SK-N-SH (cell line): ENCODE measurements around the gene E4F1. TPM values are rescaled to one million over a fixed set of nuclear protein-coding genes. Genes with fewer than 3 reads are reported as not detected.

Source experiments
- CTCF ChIA-PET: fragments of 300-600, 350-600 bp; formaldehyde crosslinking; extraction: SDS; loops from one replicate; lab custom pipeline; 2021; lab: Yijun Ruan, JAX
- POLR2A ChIA-PET: fragments of 350-600 bp; sonication (Branson Sonifier 250); formaldehyde crosslinking; extraction: SDS; loops from one replicate; lab custom pipeline; 2020; ENCODE audit warnings: antibody characterized with exemption, inconsistent platforms; lab: Yijun Ruan, JAX
- DNase-seq: peaks from one replicate; pipeline ENCODE4 v3.0.0; 2012
- H2AFZ ChIP-seq: fragments of 200-600 bp; sonication (generic); 2 replicates; pipeline ENCODE4 v1.8.1; 2016; ENCODE audit warnings: antibody characterized with exemption, mild to moderate bottlenecking, low read depth
- H3F3A ChIP-seq: fragments of 200-600 bp; sonication (generic); replicated peaks from 2 replicates; pipeline ENCODE3; 2016; ENCODE audit warnings: antibody characterized with exemption, mild to moderate bottlenecking; ENCODE audit not compliant: insufficient read depth
- H3K27ac ChIP-seq, 2 experiments: fragments of 200-500 bp in 1 of 2; fragments of 200-600 bp in 1 of 2; sonication (Bioruptor generic) in 1 of 2; sonication (generic), shearing (Covaris generic) in 1 of 2; 2 replicates each; pipeline versions ENCODE4 v1.5.1 to v1.6.1; 2014 to 2016; ENCODE audit warnings: low read depth in 2 of 2, inconsistent platforms in 1 of 2, low read length in 1 of 2, mild to moderate bottlenecking in 1 of 2, mixed read lengths in 1 of 2
- H3K27me3 ChIP-seq: fragments of 200-600 bp; sonication (generic), shearing (Covaris generic); 2 replicates; pipeline ENCODE4 v1.6.1; 2016; ENCODE audit warnings: mixed run types; ENCODE audit not compliant: insufficient read depth
- H3K36me3 ChIP-seq, 2 experiments: fragments of 200-500 bp in 1 of 2; fragments of 200-600 bp in 1 of 2; sonication (Bioruptor generic) in 1 of 2; sonication (generic) in 1 of 2; replicated peaks in 1 of 2; 2 replicates each; pipeline versions ENCODE3 to v1.5.1; 2014 to 2016; ENCODE audit warnings: low read length in 1 of 2, mild to moderate bottlenecking in 1 of 2; ENCODE audit not compliant: insufficient read depth in 2 of 2, control insufficient read depth in 1 of 2
- H3K4me1 ChIP-seq, 2 experiments: fragments of 200-500 bp in 1 of 2; fragments of 200-600 bp in 1 of 2; sonication (Bioruptor generic) in 1 of 2; sonication (generic), shearing (Covaris generic) in 1 of 2; 2 replicates each; pipeline versions ENCODE4 v1.5.1 to v1.6.1; 2014 to 2016; ENCODE audit warnings: low read depth in 1 of 2, low read length in 1 of 2, mixed run types in 1 of 2; ENCODE audit not compliant: insufficient read depth in 2 of 2, control insufficient read depth in 1 of 2
- H3K4me2 ChIP-seq: fragments of 200-600 bp; sonication (generic), shearing (Covaris generic); 2 replicates; pipeline ENCODE4 v1.6.1; 2017; ENCODE audit warnings: mixed run types
- H3K4me3 ChIP-seq, 2 experiments: fragments of 200-500 bp in 1 of 2; fragments of 200-600 bp in 1 of 2; sonication (Bioruptor generic) in 1 of 2; sonication (generic), shearing (Covaris generic) in 1 of 2; 2 replicates each; pipeline versions ENCODE4 v1.5.1 to v1.8.1; 2014 to 2016; ENCODE audit warnings: low read depth in 2 of 2, inconsistent platforms in 1 of 2, low read length in 1 of 2, mild to moderate bottlenecking in 1 of 2, mixed read lengths in 1 of 2, moderate library complexity in 1 of 2
- H3K79me2 ChIP-seq: fragments of 200-600 bp; sonication (generic); 2 replicates; pipeline ENCODE4 v1.8.1; 2017; ENCODE audit warnings: mild to moderate bottlenecking; ENCODE audit not compliant: insufficient read depth
- H3K9ac ChIP-seq: fragments of 200-600 bp; sonication (generic); 2 replicates; pipeline ENCODE4 v1.6.1; 2017; ENCODE audit warnings: mixed run types
- H3K9me2 ChIP-seq: fragments of 200-600 bp; sonication (generic); 2 replicates; pipeline ENCODE4 v1.6.1; 2017; ENCODE audit warnings: mixed run types
- H3K9me3 ChIP-seq: fragments of 200-600 bp; sonication (generic); 2 replicates; pipeline ENCODE4 v1.6.1; 2017; ENCODE audit warnings: mixed run types, mild to moderate bottlenecking, moderate library complexity
- H4K20me1 ChIP-seq: fragments of 200-600 bp; sonication (generic); 2 replicates; pipeline ENCODE4 v1.6.1; 2017; ENCODE audit warnings: mild to moderate bottlenecking, mixed run types; ENCODE audit not compliant: insufficient read depth
- CHD2 ChIP-seq: fragments of 150-350 bp; IDR thresholded peaks from 2 replicates; pipeline ENCODE4 v1.6.1; 2018; ENCODE audit warnings: low read length; ENCODE audit not compliant: partially characterized antibody
- EP300 ChIP-seq, 2 experiments: IDR thresholded peaks; 2 replicates each; pipeline versions ENCODE4 v1.4.0 to v1.6.1; 2012; ENCODE audit warnings: borderline replicate concordance in 1 of 2, low read depth in 1 of 2, low read length in 1 of 2
- EZH2phosphoT487 ChIP-seq: fragments of 200-600 bp; sonication (generic); IDR thresholded peaks from 2 replicates; pipeline ENCODE4 v1.6.1; 2017; ENCODE audit warnings: low read depth, mixed run types, mild to moderate bottlenecking, antibody characterized with exemption, moderate library complexity, borderline replicate concordance
- FOXJ3 ChIP-seq: sonication (generic); formaldehyde crosslinking; IDR thresholded peaks from 2 replicates; pipeline ENCODE4 v1.5.1; 2020; ENCODE audit warnings: mild to moderate bottlenecking, missing genetic modification reagents
- GATA2 ChIP-seq: sonication (generic); formaldehyde crosslinking; IDR thresholded peaks from 2 replicates; pipeline ENCODE4 v1.5.0; 2020; ENCODE audit warnings: mild to moderate bottlenecking, missing genetic modification reagents
- NFIC ChIP-seq: IDR thresholded peaks from 2 replicates; pipeline ENCODE4 v1.4.0; 2012; ENCODE audit warnings: borderline replicate concordance
- NRF1 ChIP-seq: IDR thresholded peaks from 2 replicates; pipeline ENCODE4 v1.6.1; 2012; ENCODE audit warnings: low read depth, mild to moderate bottlenecking, low read length
- POLR2AphosphoS5 ChIP-seq: IDR thresholded peaks from 2 replicates; pipeline ENCODE4 v1.6.1; 2012; ENCODE audit warnings: low read depth, low read length
- RAD21 ChIP-seq: IDR thresholded peaks from 2 replicates; pipeline ENCODE4 v1.6.1; 2012; ENCODE audit warnings: mild to moderate bottlenecking, low read length
- TEAD4 ChIP-seq: IDR thresholded peaks from 2 replicates; pipeline ENCODE4 v1.4.0; 2012; ENCODE audit warnings: mild to moderate bottlenecking, borderline replicate concordance; ENCODE audit not compliant: insufficient read depth
- WGBS: methylation state at CpG from one replicate; pipeline ENCODE4 v1.1.6; 2017; ENCODE audit warnings: low lambda C conversion rate; 5-methylcytosine and 5-hydroxymethylcytosine counted together
- polyA plus RNA-seq, 3 experiments: library from polyadenylated mRNA; depleted of rRNA; stranded (reverse); fragments of >200 nt; gene quantifications; 2 replicates each; pipeline ENCODE4 v1.2.3, GENCODE V29; 2012
- TF ChIP-seq, protein P1 (sequence below): IDR thresholded peaks from 2 replicates; pipeline ENCODE4 v1.6.1; 2012; ENCODE audit warnings: mild to moderate bottlenecking, low read depth, low read length, moderate library complexity
- TF ChIP-seq, protein P2 (sequence below): IDR thresholded peaks from 2 replicates; pipeline ENCODE4 v1.4.0; 2012; ENCODE audit warnings: low read depth, borderline replicate concordance
- TF ChIP-seq, protein P3 (sequence below): IDR thresholded peaks from 2 replicates; pipeline ENCODE4 v1.4.0; 2012; ENCODE audit warnings: low read depth, borderline replicate concordance
- TF ChIP-seq, protein P4 (sequence below): fragments of 150-350 bp; IDR thresholded peaks from 2 replicates; pipeline ENCODE4 v1.6.1; 2016; ENCODE audit warnings: mild to moderate bottlenecking, low read depth, low read length
- TF ChIP-seq, protein P5 (sequence below): fragments of 150-350 bp; IDR thresholded peaks from 2 replicates; pipeline ENCODE4 v1.6.1; 2017; ENCODE audit warnings: antibody characterized with exemption, low read length, low read depth, borderline replicate concordance

E4F1 gene
- polyA plus RNA-seq, 1 of the 3 experiments (the other 2 are of a cell fraction) = 33.0 TPM

DNA sequence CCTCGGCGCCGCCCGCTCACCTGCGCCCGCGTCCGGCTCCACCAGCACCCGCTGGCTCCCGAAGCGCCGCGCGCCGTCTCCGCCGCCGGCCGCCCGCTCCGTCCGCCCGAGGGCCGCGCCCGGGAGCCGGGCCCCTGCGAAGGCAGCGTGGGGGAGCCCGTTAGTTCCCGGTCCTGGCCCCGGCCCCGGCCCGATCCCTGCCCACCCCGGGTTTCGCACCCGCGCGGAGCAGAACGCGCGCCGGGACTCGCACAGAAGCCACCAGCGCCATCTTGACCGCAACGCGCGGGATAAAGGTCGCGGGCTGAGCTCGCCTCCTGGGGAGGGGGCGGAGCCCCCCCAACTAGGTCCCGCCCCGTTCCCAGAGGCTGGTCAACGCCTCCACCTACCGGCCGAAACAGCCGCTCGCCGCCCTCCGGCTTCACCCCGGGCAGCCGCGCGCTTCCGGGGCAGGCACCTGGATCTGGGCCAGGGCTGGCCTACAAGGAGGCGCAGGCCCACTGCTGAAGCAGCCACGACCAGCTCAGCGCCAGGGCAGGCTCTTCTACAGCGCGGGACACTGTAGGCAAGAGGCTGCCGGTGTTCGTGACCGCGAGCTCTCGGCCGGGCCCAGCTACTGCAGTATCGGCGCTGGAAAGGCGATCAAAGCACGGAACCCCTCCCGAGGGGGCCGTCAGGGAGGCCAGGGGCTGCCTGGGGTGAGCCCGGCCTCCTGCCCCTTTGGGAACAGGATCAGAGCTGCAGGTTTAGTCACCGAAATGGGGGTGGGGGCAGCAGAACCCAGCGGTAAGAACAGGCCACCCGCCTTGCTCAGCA is 28.1 kb downstream of the E4F1 start, which contains the start of gene ECI1 (continued):
- TF ChIP-seq, protein P1, sequence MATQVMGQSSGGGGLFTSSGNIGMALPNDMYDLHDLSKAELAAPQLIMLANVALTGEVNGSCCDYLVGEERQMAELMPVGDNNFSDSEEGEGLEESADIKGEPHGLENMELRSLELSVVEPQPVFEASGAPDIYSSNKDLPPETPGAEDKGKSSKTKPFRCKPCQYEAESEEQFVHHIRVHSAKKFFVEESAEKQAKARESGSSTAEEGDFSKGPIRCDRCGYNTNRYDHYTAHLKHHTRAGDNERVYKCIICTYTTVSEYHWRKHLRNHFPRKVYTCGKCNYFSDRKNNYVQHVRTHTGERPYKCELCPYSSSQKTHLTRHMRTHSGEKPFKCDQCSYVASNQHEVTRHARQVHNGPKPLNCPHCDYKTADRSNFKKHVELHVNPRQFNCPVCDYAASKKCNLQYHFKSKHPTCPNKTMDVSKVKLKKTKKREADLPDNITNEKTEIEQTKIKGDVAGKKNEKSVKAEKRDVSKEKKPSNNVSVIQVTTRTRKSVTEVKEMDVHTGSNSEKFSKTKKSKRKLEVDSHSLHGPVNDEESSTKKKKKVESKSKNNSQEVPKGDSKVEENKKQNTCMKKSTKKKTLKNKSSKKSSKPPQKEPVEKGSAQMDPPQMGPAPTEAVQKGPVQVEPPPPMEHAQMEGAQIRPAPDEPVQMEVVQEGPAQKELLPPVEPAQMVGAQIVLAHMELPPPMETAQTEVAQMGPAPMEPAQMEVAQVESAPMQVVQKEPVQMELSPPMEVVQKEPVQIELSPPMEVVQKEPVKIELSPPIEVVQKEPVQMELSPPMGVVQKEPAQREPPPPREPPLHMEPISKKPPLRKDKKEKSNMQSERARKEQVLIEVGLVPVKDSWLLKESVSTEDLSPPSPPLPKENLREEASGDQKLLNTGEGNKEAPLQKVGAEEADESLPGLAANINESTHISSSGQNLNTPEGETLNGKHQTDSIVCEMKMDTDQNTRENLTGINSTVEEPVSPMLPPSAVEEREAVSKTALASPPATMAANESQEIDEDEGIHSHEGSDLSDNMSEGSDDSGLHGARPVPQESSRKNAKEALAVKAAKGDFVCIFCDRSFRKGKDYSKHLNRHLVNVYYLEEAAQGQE = peak; percentile 41; the same call in 1 of the 2 replicates
- TF ChIP-seq, protein P2, sequence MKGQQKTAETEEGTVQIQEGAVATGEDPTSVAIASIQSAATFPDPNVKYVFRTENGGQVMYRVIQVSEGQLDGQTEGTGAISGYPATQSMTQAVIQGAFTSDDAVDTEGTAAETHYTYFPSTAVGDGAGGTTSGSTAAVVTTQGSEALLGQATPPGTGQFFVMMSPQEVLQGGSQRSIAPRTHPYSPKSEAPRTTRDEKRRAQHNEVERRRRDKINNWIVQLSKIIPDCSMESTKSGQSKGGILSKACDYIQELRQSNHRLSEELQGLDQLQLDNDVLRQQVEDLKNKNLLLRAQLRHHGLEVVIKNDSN = no peak
- TF ChIP-seq EZH2phosphoT487 = no peak
- TF ChIP-seq, protein P3, sequence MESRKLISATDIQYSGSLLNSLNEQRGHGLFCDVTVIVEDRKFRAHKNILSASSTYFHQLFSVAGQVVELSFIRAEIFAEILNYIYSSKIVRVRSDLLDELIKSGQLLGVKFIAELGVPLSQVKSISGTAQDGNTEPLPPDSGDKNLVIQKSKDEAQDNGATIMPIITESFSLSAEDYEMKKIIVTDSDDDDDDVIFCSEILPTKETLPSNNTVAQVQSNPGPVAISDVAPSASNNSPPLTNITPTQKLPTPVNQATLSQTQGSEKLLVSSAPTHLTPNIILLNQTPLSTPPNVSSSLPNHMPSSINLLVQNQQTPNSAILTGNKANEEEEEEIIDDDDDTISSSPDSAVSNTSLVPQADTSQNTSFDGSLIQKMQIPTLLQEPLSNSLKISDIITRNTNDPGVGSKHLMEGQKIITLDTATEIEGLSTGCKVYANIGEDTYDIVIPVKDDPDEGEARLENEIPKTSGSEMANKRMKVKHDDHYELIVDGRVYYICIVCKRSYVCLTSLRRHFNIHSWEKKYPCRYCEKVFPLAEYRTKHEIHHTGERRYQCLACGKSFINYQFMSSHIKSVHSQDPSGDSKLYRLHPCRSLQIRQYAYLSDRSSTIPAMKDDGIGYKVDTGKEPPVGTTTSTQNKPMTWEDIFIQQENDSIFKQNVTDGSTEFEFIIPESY = no peak
- no peak for TF ChIP-seq GATA2
- TF ChIP-seq, all 33 proteins: peak for 18

DNA sequence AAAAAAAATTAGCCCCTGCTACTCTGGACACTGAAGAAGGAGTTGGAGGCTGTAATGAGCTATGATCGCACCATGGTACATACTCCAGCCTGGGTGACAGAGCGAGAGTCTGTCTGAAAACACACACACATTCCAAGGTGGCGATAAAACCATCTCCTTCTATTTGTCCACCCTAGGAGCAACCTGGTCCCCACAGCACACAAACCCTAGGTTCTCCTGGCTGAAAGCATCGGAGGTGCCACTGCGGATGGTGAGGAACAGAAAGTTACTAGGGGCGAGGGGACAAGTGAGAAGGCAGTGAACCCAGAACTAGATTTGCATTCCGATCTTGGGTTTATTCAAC is 29.4 kb downstream of the E4F1 start:
- H3K27me3 ChIP-seq = no peaks in the 10 kb centered on the region
- H3K4me1 ChIP-seq = peaks cover 7 to 13% of the 10 kb centered on the region in 2 experiments; a peak in 1 of 4 replicates
- H3K27ac ChIP-seq = peak overlapping the region in 1 of 2 experiments; percentile 73; a peak in 1 of 4 replicates
- peaks cover 46% of the 10 kb centered on the region for H3F3A ChIP-seq
- peaks cover 32 to 56% of the 10 kb centered on the region in 2 experiments for H3K36me3 ChIP-seq
- ChIA-PET POLR2A (interaction anchor here (1.8 kb wide), 1 partner anchor 9 kb away, joined by 8 read pairs; no protein-coding TSS in a partner anchor), CTCF (interaction anchor here (1.8 to 3.5 kb wide), 5 partner anchors 9 to 249 kb away, joined by 8 to 33 read pairs (median 9); partner anchors contain the start of genes DNASE1L2 and RNPS1)
- no peaks in the 10 kb centered on the region for H3K9me2 ChIP-seq
- DNase-seq = no peak
- peaks cover 18% of the 10 kb centered on the region; the same call in 1 of the 2 replicates for H4K20me1 ChIP-seq
- H3K9me3 ChIP-seq = no peaks in the 10 kb centered on the region
- H3K4me3 ChIP-seq = no peak overlapping the region
- no peak overlapping the region for H3K4me2 ChIP-seq
- WGBS = 95% methylated on average over 7 of the region's 7 CpGs
- H3K79me2 ChIP-seq = peaks cover 55% of the 10 kb centered on the region
- H3K9ac ChIP-seq = no peak overlapping the region
- no peak overlapping the region for H2AFZ ChIP-seq
- TF ChIP-seq TEAD4 = no peak
- TF ChIP-seq NFIC = no peak
- no peak for TF ChIP-seq RAD21
- TF ChIP-seq, protein P4, sequence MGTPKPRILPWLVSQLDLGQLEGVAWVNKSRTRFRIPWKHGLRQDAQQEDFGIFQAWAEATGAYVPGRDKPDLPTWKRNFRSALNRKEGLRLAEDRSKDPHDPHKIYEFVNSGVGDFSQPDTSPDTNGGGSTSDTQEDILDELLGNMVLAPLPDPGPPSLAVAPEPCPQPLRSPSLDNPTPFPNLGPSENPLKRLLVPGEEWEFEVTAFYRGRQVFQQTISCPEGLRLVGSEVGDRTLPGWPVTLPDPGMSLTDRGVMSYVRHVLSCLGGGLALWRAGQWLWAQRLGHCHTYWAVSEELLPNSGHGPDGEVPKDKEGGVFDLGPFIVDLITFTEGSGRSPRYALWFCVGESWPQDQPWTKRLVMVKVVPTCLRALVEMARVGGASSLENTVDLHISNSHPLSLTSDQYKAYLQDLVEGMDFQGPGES = no peak
- TF ChIP-seq FOXJ3 (CRISPR knock-in tag) = no peak
- TF ChIP-seq, protein P1 = no peak
- TF ChIP-seq POLR2AphosphoS5 = no peak
- TF ChIP-seq EP300 (IDR thresholded peaks at IDR 0.05; ENCODE audit: borderline replicate concordance in 1 of 2, low read depth in 1 of 2, low read length in 1 of 2) = no peak
- TF ChIP-seq NRF1 = no peak
- no peak for TF ChIP-seq CHD2
- TF ChIP-seq, protein P5, sequence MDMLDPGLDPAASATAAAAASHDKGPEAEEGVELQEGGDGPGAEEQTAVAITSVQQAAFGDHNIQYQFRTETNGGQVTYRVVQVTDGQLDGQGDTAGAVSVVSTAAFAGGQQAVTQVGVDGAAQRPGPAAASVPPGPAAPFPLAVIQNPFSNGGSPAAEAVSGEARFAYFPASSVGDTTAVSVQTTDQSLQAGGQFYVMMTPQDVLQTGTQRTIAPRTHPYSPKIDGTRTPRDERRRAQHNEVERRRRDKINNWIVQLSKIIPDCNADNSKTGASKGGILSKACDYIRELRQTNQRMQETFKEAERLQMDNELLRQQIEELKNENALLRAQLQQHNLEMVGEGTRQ = no peak
